ENCODE results near the gene CELF2.

The CELF2 gene

GRCh38 chr10:11339660-11340059, 322.0 kb downstream of the CELF2 start:
- H3K4me3 ChIP-seq (ENCODE audit: low read depth in 1 of 2, low read length in 2 of 2): no peak overlapping the region
- no peak overlapping the region for H2AFZ ChIP-seq (ENCODE audit: low read depth, low read length)
- H3K9me3 ChIP-seq (ENCODE audit: insufficient read depth, low read length, severe bottlenecking): no peaks in the 10 kb centered on the region
- no peak overlapping the region for H3K27ac ChIP-seq (ENCODE audit: low read length)
- no peaks in the 10 kb centered on the region for H3K27me3 ChIP-seq (ENCODE audit: insufficient read depth, low read length, poor library complexity)
- H3K4me2 ChIP-seq (ENCODE audit: insufficient read depth, low read length): no peak overlapping the region
- ATAC-seq (ENCODE audit: insufficient read depth, low read depth) (no peak), DNase-seq (no peak)
- H3K9ac ChIP-seq (ENCODE audit: low read depth, low read length): no peak overlapping the region
- TF ChIP-seq EZH2 (IDR thresholded peaks at IDR 0.05; ENCODE audit: borderline replicate concordance, low read depth, low read length, severe bottlenecking): no peak
- no peak for TF ChIP-seq CTCF (IDR thresholded peaks at IDR 0.05; ENCODE audit: borderline replicate concordance, extremely low read depth, low read length, poor library complexity, severe bottlenecking)
- no peaks in the 10 kb centered on the region for H4K20me1 ChIP-seq (ENCODE audit: insufficient read depth, low read length)
- H3K4me1 ChIP-seq (ENCODE audit: insufficient read depth, low read length): no peaks in the 10 kb centered on the region
- no peaks in the 10 kb centered on the region for H3K36me3 ChIP-seq (ENCODE audit: insufficient read depth, low read length)
- H3K79me2 ChIP-seq (ENCODE audit: insufficient read depth, low read length): no peaks in the 10 kb centered on the region

- no peaks in the 10 kb centered on the region for H4K20me1 ChIP-seq (ENCODE audit: insufficient read depth, low read length)
- no peak for DNase-seq
Measured at GRCh38 chr10:11341283-11341960, 323.8 kb downstream of the CELF2 start.

DNA sequence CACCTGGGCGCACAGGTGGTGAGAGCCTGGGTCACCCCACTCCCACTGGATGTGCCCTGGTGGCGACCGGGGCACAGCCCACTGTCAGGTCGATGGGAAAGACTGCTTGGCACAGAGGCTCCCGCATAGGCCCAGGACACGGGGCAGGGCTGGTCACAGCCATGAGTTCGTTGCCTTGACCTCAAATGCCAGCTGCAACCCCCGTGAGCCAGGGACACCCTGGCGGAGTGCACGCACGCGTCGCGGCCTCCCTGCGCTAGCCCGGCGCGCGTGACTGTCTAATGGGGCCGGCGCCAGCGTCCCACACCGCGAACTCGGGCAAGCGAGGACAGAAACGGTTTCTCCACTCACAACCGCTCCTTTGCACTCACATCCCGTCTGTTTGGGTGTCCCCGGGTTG, 326.4 kb downstream of the CELF2 start:
- no peaks in the 10 kb centered on the region for H4K20me1 ChIP-seq (ENCODE audit: insufficient read depth, low read length)
- H3K4me1 ChIP-seq (ENCODE audit: insufficient read depth, low read length): no peaks in the 10 kb centered on the region
- H3K36me3 ChIP-seq (ENCODE audit: insufficient read depth, low read length): no peaks in the 10 kb centered on the region
- no peak overlapping the region for H3K9ac ChIP-seq (ENCODE audit: low read depth, low read length)
- no peak for ATAC-seq (ENCODE audit: insufficient read depth, low read depth)
- H2AFZ ChIP-seq (ENCODE audit: low read depth, low read length): no peak overlapping the region
- H3K27me3 ChIP-seq (ENCODE audit: insufficient read depth, low read length, poor library complexity): no peaks in the 10 kb centered on the region
- H3K4me2 ChIP-seq (ENCODE audit: insufficient read depth, low read length): no peak overlapping the region
- no peak overlapping the region for H3K27ac ChIP-seq (ENCODE audit: low read length)
- no peak overlapping the region for H3K4me3 ChIP-seq (ENCODE audit: low read depth in 1 of 2, low read length in 2 of 2)
- H3K9me3 ChIP-seq (ENCODE audit: insufficient read depth, low read length, severe bottlenecking): no peaks in the 10 kb centered on the region
- no peak for DNase-seq
- TF ChIP-seq EZH2 (IDR thresholded peaks at IDR 0.05; ENCODE audit: borderline replicate concordance, low read depth, low read length, severe bottlenecking) (no peak), CTCF (IDR thresholded peaks at IDR 0.05; ENCODE audit: borderline replicate concordance, extremely low read depth, low read length, poor library complexity, severe bottlenecking) (no peak)
- H3K79me2 ChIP-seq (ENCODE audit: insufficient read depth, low read length): no peaks in the 10 kb centered on the region

More at GRCh38 chr10:11341283-11341960, 323.8 kb downstream of the CELF2 start:
- H3K79me2 ChIP-seq (ENCODE audit: insufficient read depth, low read length): no peaks in the 10 kb centered on the region
- no peak overlapping the region for H2AFZ ChIP-seq (ENCODE audit: low read depth, low read length)
- ATAC-seq (ENCODE audit: insufficient read depth, low read depth): no peak
- no peak overlapping the region for H3K27ac ChIP-seq (ENCODE audit: low read length)
- H3K9ac ChIP-seq (ENCODE audit: low read depth, low read length): no peak overlapping the region
- no peak overlapping the region for H3K4me3 ChIP-seq (ENCODE audit: low read depth in 1 of 2, low read length in 2 of 2)
- H3K4me1 ChIP-seq (ENCODE audit: insufficient read depth, low read length): no peaks in the 10 kb centered on the region
- H3K36me3 ChIP-seq (ENCODE audit: insufficient read depth, low read length): no peaks in the 10 kb centered on the region
- H3K27me3 ChIP-seq (ENCODE audit: insufficient read depth, low read length, poor library complexity): no peaks in the 10 kb centered on the region
- TF ChIP-seq CTCF (IDR thresholded peaks at IDR 0.05; ENCODE audit: borderline replicate concordance, extremely low read depth, low read length, poor library complexity, severe bottlenecking): no peak
- no peak for TF ChIP-seq EZH2 (IDR thresholded peaks at IDR 0.05; ENCODE audit: borderline replicate concordance, low read depth, low read length, severe bottlenecking)
- H3K9me3 ChIP-seq (ENCODE audit: insufficient read depth, low read length, severe bottlenecking): no peaks in the 10 kb centered on the region
- no peak overlapping the region for H3K4me2 ChIP-seq (ENCODE audit: insufficient read depth, low read length)

Measured in DND-41 (cell line).